Activated B cell treated with CpG ODN at 0.5 μM for 24 hours (primary cell): ENCODE measurements around the gene CD300LF. TPM values are rescaled to one million over a fixed set of nuclear protein-coding genes. Genes with fewer than 3 reads are reported as not detected.
A peak's percentile ranks its signal among the peaks of the same experiment; 100 is the strongest.

Experiments
- ATAC-seq: fragments of 200-7000 bp; cut with Tn5 transposase; one replicate; pipeline ENCODE4 v1.10.0; 2021; ENCODE audit warnings: low read depth, mild to moderate bottlenecking, moderate library complexity
- CTCF ChIA-PET: fragments of 350-600 bp; sonication (Branson Sonifier 250); formaldehyde crosslinking; loops from one replicate; lab custom pipeline; 2021; ENCODE audit warnings: antibody characterized with exemption; lab: Charles Lee
- POLR2A ChIA-PET: fragments of 350-600 bp; sonication (Branson Sonifier 250); formaldehyde crosslinking; loops from one replicate; lab custom pipeline; 2021; ENCODE audit warnings: antibody characterized with exemption; lab: Charles Lee
- DNase-seq: peaks from one replicate; pipeline ENCODE4 v3.0.0; 2022
- H3K27ac Mint-ChIP-seq: one replicate; pipeline ENCODE4 v1.8.0; 2020; ENCODE audit warnings: mixed read lengths
- H3K27me3 Mint-ChIP-seq: one replicate; pipeline ENCODE4 v1.8.0; 2021; ENCODE audit warnings: mixed read lengths
- H3K36me3 Mint-ChIP-seq: one replicate; pipeline ENCODE4 v1.8.0; 2021; ENCODE audit warnings: low read depth, mixed read lengths
- H3K4me1 Mint-ChIP-seq: one replicate; pipeline ENCODE4 v1.8.0; 2021; ENCODE audit warnings: mixed read lengths
- H3K4me3 Mint-ChIP-seq: one replicate; pipeline ENCODE4 v1.8.0; 2020; ENCODE audit warnings: mild to moderate bottlenecking, mixed read lengths
- H3K9me3 Mint-ChIP-seq: one replicate; pipeline ENCODE4 v1.8.0; 2020; ENCODE audit warnings: mixed read lengths
- CTCF ChIP-seq: fragments of 200-600 bp; IDR thresholded peaks from one replicate; pipeline ENCODE4 v1.8.0; 2022; ENCODE audit warnings: antibody characterized with exemption, mild to moderate bottlenecking
- intact Hi-C: fragments of 100-400 bp; cut with micrococcal nuclease; formaldehyde crosslinking; loops from one replicate; pipeline ENCODE4 v1.15.1; 2024
- total RNA-seq: library from RNA; stranded (reverse); gene quantifications from 2 replicates; pipeline ENCODE4 v1.2.3, GENCODE V29; 2022

The CD300LF gene
- total RNA-seq, 1 donor from 2014 or later = 0.33 TPM

GRCh38 chr17:74712301-74712700 lies 422 bp downstream of the CD300LF start:
- H3K27ac Mint-ChIP-seq = no peak overlapping the region
- peaks cover 22% of the 10 kb centered on the region for H3K4me1 Mint-ChIP-seq
- ATAC-seq (no peak), DNase-seq (no peak)
- intact Hi-C loops = no loop called here
- CTCF ChIA-PET = interaction anchor here (1.9 kb wide), 1 partner anchor 24 kb away, joined by 6 read pairs; the partner anchor contains the start of gene RAB37
- peak overlapping the region; percentile 32 for H3K4me3 Mint-ChIP-seq
- no peaks in the 10 kb centered on the region for H3K27me3 Mint-ChIP-seq
- no peak for TF ChIP-seq CTCF
- POLR2A ChIA-PET = no interaction called here
- H3K9me3 Mint-ChIP-seq = no peaks in the 10 kb centered on the region
- H3K36me3 Mint-ChIP-seq = no peaks in the 10 kb centered on the region

DNA sequence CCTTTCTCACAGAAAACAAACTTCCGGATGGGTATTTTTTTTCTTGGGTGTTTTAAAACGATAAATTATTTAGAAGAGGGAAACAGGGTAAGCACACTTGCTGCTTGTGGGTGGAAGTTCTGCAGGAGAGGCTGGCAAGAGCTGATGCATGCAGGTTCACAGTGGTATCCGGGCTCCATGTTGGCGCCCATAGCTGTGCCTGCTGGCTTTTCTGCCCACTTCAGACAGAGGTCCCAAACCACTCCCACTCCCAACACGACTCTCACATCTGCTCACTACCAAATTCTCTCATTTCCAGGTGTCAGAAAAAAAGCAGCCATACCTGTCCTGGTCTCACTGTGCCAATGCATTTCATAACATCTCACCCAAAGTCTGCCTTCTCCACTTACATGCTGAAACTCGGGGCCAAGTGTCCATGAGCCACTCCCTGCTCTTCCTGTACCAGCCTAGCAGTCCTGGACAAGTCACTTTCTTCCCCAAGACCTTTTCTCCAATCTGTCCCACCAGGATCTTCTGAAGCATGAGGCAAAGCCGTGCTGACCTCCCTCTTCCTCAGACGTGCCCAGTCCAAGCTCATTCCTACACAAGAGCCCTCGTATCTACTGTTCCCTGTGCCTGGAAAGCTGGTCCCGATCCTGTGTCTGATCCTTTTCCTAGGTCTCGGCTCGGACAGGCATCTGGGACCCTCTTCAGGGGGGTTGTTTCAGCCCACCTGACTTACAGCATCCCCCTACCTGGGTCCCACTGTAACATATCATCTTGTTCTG lies 1.5 kb downstream of the CD300LF start:
- ATAC-seq (no peak), DNase-seq (no peak)
- Mint-ChIP-seq H3K4me1 (peaks cover 22% of the 10 kb centered on the region), H3K4me3 (no peak overlapping the region), H3K27me3 (no peaks in the 10 kb centered on the region), H3K9me3 (no peaks in the 10 kb centered on the region), H3K36me3 (no peaks in the 10 kb centered on the region), H3K27ac (no peak overlapping the region)
- ChIA-PET POLR2A (no interaction called here), CTCF (interaction anchor here (1.9 kb wide), 1 partner anchor 25 kb away, joined by 6 read pairs; the partner anchor contains the start of gene RAB37)
- no peak for TF ChIP-seq CTCF
- intact Hi-C loops = no loop called here

DNA sequence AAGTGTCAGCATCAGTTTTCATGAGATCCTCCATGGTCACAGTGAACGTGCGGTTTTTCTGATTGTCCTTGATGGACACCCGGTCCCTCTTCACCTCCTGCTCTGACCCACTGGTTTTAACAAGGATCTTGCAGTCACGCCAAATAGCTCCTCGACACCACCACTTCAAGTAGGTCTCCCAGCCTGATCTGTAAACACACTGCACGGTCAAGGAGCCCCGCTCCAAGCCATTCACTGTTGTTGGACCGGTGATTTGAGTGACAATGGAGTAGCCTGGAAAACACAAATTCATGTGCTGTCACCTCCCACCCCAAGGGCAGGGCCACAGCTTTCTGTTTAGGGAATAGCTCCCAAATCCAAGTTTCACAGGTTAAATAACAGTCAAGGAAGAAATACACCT lies 8.2 kb downstream of the CD300LF start:
- no peaks in the 10 kb centered on the region for H3K36me3 Mint-ChIP-seq
- H3K9me3 Mint-ChIP-seq = no peaks in the 10 kb centered on the region
- ATAC-seq (no peak), DNase-seq (no peak)
- no peaks in the 10 kb centered on the region for H3K4me1 Mint-ChIP-seq
- no peak overlapping the region for H3K27ac Mint-ChIP-seq
- no peak overlapping the region for H3K4me3 Mint-ChIP-seq
- intact Hi-C loops = no loop called here
- H3K27me3 Mint-ChIP-seq = peaks cover 10% of the 10 kb centered on the region
- ChIA-PET CTCF (no interaction called here), POLR2A (no interaction called here)
- TF ChIP-seq CTCF = no peak

DNA sequence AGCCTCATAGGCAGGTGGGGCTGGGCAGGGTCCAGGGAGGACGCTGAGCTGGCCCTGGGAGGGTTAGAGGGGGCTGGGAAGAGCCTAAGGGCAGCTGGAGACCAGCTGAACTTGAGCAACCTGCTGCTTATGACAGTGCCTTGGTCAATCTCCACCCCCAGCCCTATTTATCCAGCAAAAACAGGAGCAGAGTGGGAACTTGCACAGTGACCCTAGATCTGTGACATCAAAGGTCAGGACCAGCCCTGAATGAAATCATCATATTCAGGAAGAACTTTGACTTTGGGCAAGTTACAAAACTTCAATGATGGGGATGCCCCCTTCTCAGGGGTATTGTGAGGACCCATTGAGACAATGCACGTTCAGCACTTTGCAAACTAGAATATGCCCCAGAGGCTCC lies 9.4 kb downstream of the CD300LF start:
- H3K36me3 Mint-ChIP-seq = no peaks in the 10 kb centered on the region
- ChIA-PET POLR2A (no interaction called here), CTCF (interaction anchor here (0.5 kb wide), 1 partner anchor 275 kb away, joined by 3 read pairs; no protein-coding TSS in a partner anchor)
- H3K27ac Mint-ChIP-seq = no peak overlapping the region
- ATAC-seq = no peak
- TF ChIP-seq CTCF = no peak
- no peaks in the 10 kb centered on the region for H3K4me1 Mint-ChIP-seq
- intact Hi-C loops = no loop called here
- DNase-seq = no peak
- no peak overlapping the region for H3K4me3 Mint-ChIP-seq
- no peaks in the 10 kb centered on the region for H3K9me3 Mint-ChIP-seq
- peaks cover 10% of the 10 kb centered on the region for H3K27me3 Mint-ChIP-seq

DNA sequence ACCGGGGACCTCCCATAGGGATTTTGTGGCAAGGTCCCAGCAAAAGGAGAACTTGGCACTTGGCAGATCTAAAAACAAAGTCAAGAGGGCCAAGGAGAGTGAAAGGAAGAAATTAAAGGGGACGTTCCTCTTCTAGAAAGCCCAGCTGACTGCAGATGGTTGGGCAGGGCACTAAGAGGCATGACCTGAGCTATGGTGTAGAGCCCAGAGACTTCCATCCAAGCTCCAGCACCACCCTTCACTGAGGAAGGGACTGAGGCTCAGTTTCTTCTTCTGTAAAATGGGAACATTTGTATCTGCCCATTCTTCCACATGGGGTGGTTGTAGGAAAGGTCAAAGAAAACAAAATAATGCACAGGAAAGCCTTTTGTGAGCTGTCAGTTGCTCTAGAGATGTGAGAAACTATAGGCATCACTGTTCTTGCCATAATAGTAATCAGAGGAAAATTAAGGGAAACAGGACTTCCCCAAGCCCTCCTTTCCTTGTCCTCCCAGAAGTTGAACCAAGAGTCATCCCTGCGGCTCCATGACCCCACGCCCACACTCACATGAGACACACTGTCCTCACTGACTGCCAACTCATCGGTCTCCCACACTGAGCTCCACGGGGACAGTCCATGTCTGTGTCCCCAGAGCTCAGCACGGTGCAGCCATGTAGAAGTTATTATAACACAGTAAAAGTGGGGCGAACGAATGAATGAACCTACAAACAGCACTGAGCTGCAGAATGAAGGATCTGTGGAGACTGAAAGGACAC lies 10.4 kb downstream of the CD300LF start:
- Mint-ChIP-seq H3K36me3 (no peaks in the 10 kb centered on the region), H3K4me3 (no peak overlapping the region), H3K27ac (no peak overlapping the region), H3K4me1 (no peaks in the 10 kb centered on the region), H3K27me3 (peaks cover 10% of the 10 kb centered on the region), H3K9me3 (no peaks in the 10 kb centered on the region)
- ChIA-PET POLR2A (no interaction called here), CTCF (no interaction called here)
- ATAC-seq (no peak), DNase-seq (no peak)
- TF ChIP-seq CTCF = no peak
- intact Hi-C loops = no loop called here
